NCI-H446 treated with DMSO at 0.1 percent for 48 hours (cell line): ENCODE measurements around the gene DPYSL5.

Experiments used
- DNase-seq: peaks from one replicate; lab custom pipeline; 2025; lab: John Stamatoyannopoulos, UW

The DPYSL5 gene

GRCh38 chr2:26994983-26995382 is 147.1 kb downstream of the DPYSL5 start:
- DNase-seq, result no peak

- no peak for DNase-seq
These were observed 149.5 kb downstream of the DPYSL5 start for GRCh38 chr2:26997394-26997793.

DNA sequence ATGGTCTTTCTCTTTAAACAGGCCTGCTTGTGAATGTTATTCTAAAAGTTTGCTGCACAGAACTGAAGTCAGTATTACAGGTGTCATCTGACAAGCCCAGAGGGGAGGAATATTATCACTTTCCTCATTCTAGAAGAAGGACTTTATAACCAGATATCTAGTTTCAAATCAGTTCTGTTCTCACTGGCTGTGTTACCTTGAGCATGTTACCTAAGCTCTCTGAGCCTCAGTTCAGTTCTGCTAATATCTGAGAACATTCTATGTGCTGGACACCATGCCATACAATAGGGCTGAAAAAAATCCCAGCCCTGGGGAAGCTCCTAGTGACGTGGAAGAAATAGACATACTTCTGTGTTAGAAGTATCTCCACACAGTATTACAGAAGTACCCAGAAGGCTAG is 150.4 kb downstream of the DPYSL5 start:
- DNase-seq, result no peak
